Mesothelial cell of epicardium (in vitro differentiated cells): ENCODE data around the gene CCDC88B. TPM values are rescaled to one million over a fixed set of nuclear protein-coding genes. Genes with fewer than 3 reads are reported as not detected.

Experiments
- DNase-seq, 2 experiments: peaks; one replicate each; pipeline ENCODE4 v3.0.0; 2021; ENCODE audit warnings: low spot score in 2 of 2; ENCODE audit not compliant: unreplicated experiment in 2 of 2
- H3K27ac Mint-ChIP-seq: 2 replicates; pipeline ENCODE4 v1.8.0; 2021; ENCODE audit warnings: mixed read lengths
- H3K27me3 Mint-ChIP-seq: 2 replicates; pipeline ENCODE4 v1.8.0; 2021; ENCODE audit warnings: low read depth, mixed read lengths
- H3K36me3 Mint-ChIP-seq: 2 replicates; pipeline ENCODE4 v1.8.0; 2021; ENCODE audit warnings: mixed read lengths
- H3K4me1 Mint-ChIP-seq: 2 replicates; pipeline ENCODE4 v1.8.0; 2021; ENCODE audit warnings: mixed read lengths
- H3K4me3 Mint-ChIP-seq: 2 replicates; pipeline ENCODE4 v1.8.0; 2021; ENCODE audit warnings: mild to moderate bottlenecking, moderate library complexity, mixed read lengths
- H3K9me3 Mint-ChIP-seq: 2 replicates; pipeline ENCODE4 v1.8.0; 2021; ENCODE audit warnings: mixed read lengths
- CTCF ChIP-seq: fragments of 200-600 bp; sonication (generic); IDR thresholded peaks from one replicate; pipeline ENCODE4 v1.5.0; 2021; ENCODE audit warnings: antibody characterized with exemption; ENCODE audit not compliant: unreplicated experiment
- total RNA-seq: library from RNA; stranded (reverse); gene quantifications from 3 replicates; pipeline ENCODE4 v1.2.1, GENCODE V29; 2021

The CCDC88B gene
- total RNA-seq, 1 donor from 2014 or later, result 11.5 TPM

- H3K27ac Mint-ChIP-seq, result no peak overlapping the region
- peaks cover 8% of the 10 kb centered on the region for H3K4me1 Mint-ChIP-seq
- no peaks in the 10 kb centered on the region for H3K9me3 Mint-ChIP-seq
- TF ChIP-seq CTCF, result no peak
- DNase-seq, result no peak
- no peaks in the 10 kb centered on the region for H3K36me3 Mint-ChIP-seq
- no peak overlapping the region for H3K4me3 Mint-ChIP-seq
- peaks cover 92% of the 10 kb centered on the region for H3K27me3 Mint-ChIP-seq
Observed at GRCh38 chr11:64294774-64295173, 45.2 kb upstream of the CCDC88B start.

DNA sequence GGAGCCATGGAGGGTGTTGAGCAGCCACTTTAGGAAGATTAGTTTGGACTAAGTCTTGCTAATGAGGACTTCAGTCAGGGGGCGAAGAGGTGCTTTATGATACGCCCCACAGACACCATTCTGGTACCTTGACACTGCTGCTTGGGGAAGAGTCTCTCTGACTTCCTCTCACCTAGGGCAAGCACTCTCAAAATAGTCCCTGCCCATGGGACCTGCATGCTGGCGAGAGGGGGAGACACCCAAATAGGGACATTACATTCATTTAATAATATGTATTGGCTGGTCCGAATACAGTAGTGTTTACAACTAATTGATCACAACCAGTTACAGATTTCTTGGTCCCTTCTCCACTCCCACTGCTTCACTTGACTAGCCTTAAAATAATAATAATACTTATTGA is 44.2 kb upstream of the CCDC88B start:
- Mint-ChIP-seq H3K27ac (no peak overlapping the region), H3K4me1 (peaks cover 12% of the 10 kb centered on the region), H3K27me3 (peaks cover 92% of the 10 kb centered on the region), H3K9me3 (no peaks in the 10 kb centered on the region), H3K36me3 (no peaks in the 10 kb centered on the region), H3K4me3 (no peak overlapping the region)
- DNase-seq, result no peak
- TF ChIP-seq CTCF, result no peak

DNA sequence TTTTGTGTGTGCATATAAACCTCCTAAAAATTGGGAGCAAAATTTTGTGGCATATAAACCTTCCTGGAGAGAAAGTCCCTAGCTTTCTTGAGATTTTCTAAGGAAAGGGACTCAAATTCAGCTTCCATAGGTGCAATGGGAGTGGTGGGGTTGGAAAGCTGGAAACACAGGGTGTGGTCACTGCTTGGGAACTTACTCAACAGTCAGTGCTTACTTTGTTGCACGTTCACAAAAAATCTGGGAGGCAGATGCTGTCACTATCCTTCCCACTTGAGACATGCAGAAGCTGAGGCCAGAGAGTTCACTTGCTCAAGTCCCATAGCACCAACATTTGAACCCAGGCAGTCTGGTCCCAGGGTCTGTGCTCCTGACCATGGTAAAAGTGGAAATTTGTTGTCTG is 43.8 kb upstream of the CCDC88B start:
- Mint-ChIP-seq H3K36me3 (no peaks in the 10 kb centered on the region), H3K27me3 (peaks cover 92% of the 10 kb centered on the region), H3K9me3 (no peaks in the 10 kb centered on the region), H3K27ac (no peak overlapping the region), H3K4me1 (peaks cover 13% of the 10 kb centered on the region), H3K4me3 (no peak overlapping the region)
- DNase-seq, result no peak
- TF ChIP-seq CTCF, result no peak

DNA sequence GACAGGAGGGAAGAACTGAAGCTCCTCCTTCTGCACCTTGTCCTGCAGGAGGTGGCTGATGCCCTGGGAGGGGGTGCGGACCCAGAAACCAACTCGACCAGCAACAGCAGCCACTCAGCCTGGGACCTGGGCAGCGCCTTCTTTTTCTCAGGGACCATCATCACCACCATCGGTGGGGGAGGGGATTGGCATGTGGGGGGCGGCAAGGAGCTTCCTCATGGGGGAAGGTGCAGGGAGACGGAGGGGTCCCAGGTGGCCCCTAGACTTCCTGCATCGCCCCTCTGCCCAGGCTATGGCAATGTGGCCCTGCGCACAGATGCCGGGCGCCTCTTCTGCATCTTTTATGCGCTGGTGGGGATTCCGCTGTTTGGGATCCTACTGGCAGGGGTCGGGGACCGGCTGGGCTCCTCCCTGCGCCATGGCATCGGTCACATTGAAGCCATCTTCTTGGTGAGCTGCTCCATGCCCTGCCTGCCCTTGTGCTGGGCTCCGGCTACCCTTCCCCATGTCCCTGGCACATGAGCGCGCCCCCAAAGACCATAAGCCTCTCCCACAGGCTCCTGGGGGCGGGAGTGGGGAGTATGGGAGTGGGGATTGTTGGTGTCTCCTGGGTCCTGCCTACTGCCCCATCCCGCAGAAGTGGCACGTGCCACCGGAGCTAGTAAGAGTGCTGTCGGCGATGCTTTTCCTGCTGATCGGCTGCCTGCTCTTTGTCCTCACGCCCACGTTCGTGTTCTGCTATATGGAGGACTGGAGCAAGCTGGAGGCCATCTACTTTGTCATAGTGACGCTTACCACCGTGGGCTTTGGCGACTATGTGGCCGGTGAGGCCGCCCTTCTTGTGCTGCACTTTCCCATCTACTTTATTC is 42.9 kb upstream of the CCDC88B start:
- Mint-ChIP-seq H3K27me3 (peaks cover 95% of the 10 kb centered on the region), H3K4me1 (peaks cover 13% of the 10 kb centered on the region), H3K4me3 (no peak overlapping the region), H3K36me3 (no peaks in the 10 kb centered on the region), H3K27ac (no peak overlapping the region), H3K9me3 (no peaks in the 10 kb centered on the region)
- no peak for DNase-seq
- no peak for TF ChIP-seq CTCF

- peaks cover 11% of the 10 kb centered on the region for H3K4me1 Mint-ChIP-seq
- no peak for TF ChIP-seq CTCF
- no peaks in the 10 kb centered on the region for H3K9me3 Mint-ChIP-seq
- H3K4me3 Mint-ChIP-seq, result no peak overlapping the region
- H3K36me3 Mint-ChIP-seq, result no peaks in the 10 kb centered on the region
- no peak for DNase-seq
- no peak overlapping the region for H3K27ac Mint-ChIP-seq
- peaks cover 92% of the 10 kb centered on the region for H3K27me3 Mint-ChIP-seq
Observed at GRCh38 chr11:64297699-64298358, 42.2 kb upstream of the CCDC88B start.
